GM19438 (cell line): ENCODE measurements around the gene MMP3.

Source experiments
- ATAC-seq: cut with Tn5 transposase; IDR thresholded peaks from one replicate; pipeline ENCODE4 v1.9.1; 2021; ENCODE audit warnings: low read depth; ENCODE audit not compliant: unreplicated experiment

Gene MMP3

DNA sequence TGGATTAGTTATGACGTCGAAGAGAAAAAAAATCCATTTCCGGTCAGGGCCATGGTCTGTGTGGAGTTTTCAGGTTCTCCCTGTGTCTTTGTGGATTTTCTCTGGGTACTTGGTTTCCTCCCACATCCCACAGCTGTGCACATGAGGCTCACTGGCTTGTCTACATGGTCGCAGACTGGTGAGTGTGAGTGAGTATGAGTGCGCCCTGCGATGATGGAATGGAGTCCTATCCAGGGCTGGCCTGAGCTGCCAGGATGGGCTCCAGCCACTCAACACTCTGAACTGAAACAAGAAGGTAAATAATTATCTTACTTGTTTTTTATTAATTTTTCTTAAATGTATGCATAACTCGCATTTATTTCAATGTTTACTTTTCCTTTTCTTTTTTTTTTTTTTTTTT is 10.8 kb downstream of the MMP3 start:
- no peak for ATAC-seq

DNA sequence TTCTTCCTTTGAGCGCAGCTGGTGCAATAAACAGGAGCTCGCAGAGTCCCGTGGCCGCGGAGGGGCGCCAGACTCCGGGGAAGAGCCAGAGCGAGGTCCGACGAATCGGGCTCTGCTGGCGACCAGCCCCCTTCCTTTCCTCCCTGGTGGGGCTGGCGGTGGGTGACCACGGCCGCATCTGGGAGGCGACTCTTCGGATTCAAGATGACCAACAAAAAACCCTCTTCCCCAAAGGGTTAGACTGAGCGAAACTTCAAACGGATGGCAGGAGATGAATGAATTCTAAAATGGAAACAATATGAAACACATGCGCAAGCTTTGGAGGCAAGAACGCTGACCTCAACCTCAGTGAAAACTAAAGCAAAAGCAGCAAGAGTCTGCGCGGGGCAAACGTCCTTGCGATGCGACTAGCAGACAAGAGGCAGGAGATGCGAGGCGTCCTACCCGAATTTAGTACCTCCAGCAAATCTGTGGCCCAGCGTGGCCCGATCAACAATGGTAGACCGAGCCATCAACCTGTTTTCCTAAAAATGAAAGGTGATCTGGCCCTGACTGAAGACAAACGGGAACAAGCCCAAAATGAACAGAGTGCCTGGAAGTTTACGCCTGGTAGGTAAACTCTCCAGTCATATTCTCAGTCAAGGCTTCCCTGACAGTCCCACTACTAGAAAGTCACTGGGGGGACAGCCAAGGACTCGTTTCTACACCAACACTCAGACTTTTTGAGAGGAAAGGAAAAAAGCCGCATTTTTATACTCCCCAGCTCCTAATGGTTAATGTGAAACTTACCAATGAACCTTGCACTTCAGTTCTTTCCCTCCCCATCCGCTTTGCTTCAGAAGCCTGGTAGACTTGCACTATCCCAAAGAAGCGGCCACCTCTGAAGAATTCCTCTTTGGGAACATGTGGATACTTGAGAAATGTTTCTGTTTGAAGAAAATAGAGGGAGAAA is 11.6 kb downstream of the MMP3 start:
- no peak for ATAC-seq

DNA sequence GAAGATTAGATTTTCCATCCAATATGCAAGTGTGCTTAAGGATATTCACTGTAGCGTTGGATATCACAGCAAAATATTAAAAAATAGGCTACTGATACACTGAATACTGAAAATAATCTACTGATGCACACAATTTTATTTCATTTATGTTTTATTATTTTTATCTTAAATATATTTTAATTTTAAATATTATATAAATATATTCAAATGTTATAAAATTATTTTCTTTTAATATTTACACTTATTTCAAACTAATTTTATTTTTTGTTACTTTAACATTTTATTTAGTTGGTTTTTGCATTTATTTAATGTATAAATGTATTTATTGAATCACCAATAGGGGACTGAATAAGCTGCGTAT is 12.3 kb downstream of the MMP3 start:
- no peak for ATAC-seq

DNA sequence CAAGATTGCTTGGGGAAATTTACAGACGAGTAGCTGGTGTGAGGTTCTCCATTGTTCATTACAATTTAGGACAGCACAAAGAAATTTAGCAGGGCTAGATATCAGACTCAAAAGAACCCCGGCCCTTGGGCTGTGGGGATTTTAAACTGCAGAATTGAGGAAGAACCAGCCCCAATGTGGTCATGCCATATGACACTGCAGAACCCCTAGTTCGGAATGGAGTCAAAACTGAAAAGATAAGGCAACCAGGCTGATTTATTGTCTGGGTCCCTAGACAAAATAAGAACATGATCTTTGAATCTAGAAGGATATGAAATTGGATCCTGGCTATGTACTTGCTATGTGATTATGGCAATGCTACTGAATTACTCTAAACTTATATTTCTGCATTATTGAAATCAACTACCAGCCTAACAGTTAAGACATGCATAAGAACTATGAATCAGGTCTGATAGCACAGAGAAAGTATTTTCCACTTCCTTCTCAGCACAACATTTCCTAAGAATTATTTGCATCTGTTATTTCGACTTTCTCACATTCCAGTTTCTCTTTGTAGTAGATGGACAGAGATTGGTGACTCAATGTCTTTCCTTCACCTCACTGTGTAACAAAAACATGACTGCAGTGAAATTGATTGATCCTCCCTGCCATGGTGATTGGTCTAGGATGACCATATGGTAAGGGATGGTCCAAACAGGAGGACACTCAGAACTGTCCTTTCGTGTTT is 13.2 kb downstream of the MMP3 start:
- ATAC-seq: no peak

DNA sequence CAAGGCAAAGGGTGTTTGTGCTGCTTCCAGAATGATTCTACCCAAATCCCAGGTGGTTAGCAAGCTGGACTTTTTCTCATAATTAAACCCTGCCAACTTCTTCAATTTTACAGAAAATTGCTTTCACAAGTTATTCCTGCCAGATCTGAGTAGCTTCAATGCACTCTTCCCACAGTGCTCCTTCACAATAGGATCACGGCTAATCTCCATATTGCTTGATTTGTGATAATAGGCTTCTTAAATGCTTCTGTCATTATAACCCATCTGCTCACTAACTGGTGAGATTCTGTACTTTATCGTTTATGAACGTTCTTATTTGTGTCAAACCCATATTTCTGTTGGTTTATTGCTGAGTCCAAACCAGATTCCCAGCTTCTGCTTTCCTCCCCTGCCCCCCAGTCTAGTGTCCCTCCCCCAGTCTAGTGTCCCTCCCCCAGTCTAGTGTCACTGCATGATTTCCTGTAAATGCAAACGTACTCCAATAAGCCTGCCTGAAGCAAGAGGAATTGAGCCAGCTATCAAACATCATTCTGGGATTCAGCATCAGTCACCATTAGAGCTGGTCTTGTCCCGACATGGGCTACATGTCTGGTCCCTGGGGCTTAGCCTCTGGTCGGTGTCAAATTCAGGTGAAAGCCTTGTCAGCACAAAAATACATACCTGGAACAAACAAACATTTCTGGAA is 14.0 kb downstream of the MMP3 start:
- ATAC-seq: no peak

DNA sequence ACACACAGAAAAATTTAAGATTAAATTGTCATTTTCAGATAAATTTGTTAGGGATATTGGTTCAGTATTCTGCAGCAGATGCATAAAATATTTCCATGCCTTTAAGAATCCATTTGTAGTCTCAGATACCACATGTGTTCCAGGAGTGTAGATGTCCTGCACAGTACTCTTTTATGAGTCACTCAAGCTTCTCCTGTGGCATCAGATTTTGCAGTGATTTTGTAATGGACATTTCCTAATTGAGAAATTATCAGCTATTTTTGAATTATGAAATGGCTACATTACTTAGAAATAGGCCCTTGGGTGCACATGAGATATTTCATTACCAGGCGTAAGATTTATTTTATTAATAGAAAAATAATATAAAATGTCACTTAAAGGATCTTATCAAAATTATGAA is 18.9 kb downstream of the MMP3 start:
- ATAC-seq: no peak

DNA sequence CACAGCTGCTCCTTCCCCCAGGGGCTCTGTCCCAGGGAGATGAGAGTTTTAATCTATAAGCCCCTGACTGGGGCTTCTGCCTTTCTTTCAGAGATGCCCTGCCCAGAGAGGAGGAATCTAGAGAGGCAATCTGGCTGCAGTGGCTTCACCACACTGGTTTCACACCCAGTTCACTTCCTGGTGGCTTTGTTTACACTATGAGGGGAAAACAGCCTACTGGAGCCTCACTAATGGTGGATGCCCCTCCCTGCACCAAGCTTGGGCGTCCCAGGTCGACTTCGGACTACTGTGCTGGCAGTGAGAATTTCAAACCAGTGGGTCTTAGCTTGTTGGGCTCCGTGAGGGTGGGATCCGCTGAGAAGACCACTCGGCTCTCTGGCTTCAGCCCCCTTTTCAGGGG is 23.9 kb downstream of the MMP3 start:
- ATAC-seq: no peak

DNA sequence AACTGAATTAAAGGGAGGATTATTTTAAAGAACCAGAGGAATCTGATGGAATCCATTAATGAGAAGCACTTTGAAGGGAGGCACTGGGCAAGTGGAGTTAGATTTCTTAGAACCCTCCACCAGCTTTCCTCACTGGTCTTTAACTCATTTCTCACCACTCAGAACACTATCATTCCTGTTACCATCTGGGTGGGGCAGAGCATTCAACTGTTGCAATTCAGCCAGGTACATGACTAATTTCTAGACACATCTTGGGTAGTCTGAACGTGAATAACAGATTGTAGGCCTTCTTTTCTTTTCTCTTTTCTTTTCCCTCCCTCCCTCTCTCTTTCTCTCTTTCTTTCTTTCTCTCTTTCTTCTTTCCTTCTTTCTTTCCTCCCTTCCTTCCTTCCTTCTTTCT is 29.9 kb downstream of the MMP3 start:
- no peak for ATAC-seq

DNA sequence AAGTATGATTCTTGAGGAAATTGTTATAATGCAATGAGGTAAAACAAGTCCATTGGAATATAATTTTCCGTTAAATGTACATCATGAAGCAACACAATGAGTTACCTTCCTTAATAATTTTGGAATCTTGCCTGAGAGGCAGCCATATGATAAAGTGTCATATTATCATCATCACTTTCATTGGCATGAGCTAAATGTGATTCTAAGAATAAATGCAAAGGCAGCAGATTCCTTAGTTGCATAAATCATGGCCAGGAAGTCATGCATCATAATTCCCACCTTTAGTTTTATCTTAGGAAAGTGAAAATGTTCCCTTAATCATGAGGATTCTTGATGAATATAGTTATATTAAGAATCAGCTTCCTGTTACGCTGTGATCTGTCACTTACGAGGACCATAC is 31.2 kb downstream of the MMP3 start:
- ATAC-seq: no peak

DNA sequence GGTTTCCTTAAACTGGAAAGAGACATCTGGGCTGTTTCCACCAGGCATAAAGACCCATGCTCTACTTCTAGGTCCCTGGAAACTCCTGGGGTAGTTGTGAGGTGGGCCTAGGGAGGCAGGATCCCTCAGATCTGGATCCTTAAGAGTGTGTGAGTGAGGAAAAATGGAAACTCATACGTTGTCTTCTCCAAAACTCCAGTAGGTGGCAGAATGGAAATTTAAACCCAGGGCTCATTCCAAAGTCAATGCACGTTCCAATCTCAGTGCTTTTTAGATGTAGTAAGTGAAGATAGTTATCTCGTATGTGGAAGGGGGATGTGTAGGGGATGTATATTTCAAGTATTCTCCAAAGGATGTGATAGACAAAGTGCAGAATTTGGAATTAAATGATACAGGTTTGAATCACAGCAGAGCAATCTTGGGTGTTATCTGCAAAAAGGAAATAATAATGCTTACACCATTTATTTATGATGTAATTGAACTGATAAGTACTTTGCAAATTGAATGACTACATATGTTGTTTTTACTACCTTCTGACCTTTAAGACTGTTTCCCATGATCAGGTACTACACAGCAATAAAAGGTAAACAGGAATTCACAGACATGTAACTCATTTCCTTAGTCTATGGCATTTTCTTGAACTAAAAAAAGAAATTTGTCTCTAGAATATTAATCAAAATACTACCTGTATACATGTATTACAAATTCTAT is 32.3 kb downstream of the MMP3 start:
- ATAC-seq: no peak

DNA sequence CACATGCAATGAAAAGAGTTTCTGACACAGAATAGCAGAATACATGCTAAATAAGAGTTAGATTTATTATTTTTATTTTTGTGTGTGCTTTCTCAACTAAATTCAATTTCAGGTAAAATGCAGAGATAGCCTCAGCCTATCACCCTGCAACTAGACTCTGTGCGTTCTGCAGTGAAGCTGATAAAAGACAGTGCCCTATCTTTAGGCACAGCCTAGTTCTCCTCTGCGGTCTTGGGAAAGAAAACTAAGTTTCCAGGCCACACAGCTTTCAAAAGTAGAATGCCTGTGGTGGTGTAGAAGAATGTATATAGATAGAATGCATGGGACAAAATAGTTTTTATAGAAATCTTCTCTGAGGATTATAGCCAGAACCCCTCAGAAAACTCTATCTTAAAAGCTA is 33.4 kb downstream of the MMP3 start:
- no peak for ATAC-seq

DNA sequence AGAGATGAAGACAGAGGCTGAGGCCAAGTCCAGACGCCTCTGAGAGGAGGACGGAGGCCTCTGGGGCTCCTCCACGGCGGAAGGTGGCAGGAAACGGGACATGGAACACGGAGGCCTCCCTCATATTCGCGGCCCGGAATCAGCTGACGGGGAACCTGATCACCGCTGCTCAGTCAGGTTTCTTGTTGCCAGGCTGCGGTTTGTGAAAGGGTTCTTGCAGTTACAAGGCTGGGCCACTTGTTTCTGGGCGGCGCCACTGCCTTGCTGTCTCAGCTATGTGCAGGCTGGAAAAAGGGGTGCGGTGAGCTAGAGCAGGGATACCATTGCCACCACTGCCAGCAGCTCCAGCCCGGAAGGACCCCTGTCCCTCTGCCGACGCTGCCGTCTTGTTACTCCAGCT is 35.5 kb downstream of the MMP3 start:
- peak; percentile 76 for ATAC-seq

DNA sequence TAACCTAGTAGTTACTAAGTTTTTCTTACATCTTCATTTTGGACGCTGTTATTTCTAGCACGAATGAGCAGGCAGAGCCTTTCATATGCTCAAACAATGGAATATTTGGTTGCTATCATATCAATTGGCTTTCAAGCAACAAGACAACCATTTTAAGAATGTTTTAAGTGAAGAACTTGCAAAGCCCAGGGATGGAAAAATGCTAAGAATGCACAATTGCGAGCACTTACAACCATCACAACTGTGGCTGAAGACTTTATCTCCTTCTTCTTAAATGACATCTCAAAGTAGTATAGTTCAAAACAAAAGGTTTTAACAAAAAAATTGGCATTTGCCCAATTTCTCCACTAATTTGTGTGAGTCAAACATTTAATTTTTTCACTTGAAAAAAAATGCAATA is 37.1 kb downstream of the MMP3 start:
- ATAC-seq: no peak

DNA sequence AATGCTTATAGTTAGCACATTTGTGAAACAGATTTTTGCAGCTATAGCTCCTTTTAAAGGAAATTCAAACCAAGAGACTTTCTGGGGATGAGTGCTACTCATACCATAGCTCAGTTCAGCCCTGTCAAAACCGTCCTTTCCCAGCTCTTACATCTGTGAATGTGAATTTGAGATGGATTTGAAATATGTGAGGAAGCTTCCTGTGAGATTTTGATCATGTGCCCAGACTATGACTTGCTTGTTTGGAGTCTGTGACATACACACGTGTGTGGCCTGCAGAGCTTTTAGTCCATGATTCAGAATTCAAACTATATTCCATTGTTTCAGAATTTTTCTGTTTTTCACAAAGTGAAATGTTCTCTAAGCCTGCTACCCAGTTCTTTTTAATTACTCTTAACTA is 41.1 kb downstream of the MMP3 start:
- ATAC-seq: no peak

DNA sequence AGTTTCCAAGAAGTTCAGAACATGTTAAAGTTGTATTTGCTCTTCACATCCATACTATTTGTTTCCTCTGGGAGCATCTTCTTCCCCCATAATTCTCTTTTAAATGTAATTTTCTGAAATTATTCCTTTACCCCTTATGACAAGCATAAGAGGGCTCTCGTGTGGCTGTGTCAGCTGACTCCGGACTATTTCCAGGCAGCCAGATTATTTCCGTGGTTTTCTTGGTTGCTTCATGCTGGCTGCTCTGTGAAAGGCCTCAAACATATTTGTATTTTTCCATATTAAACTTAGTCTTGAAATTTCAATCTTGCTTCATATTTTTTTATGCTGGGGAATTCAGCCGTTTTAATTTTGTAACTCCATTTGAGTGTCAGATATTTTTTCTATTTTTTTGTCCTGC is 42.6 kb downstream of the MMP3 start:
- ATAC-seq: no peak

DNA sequence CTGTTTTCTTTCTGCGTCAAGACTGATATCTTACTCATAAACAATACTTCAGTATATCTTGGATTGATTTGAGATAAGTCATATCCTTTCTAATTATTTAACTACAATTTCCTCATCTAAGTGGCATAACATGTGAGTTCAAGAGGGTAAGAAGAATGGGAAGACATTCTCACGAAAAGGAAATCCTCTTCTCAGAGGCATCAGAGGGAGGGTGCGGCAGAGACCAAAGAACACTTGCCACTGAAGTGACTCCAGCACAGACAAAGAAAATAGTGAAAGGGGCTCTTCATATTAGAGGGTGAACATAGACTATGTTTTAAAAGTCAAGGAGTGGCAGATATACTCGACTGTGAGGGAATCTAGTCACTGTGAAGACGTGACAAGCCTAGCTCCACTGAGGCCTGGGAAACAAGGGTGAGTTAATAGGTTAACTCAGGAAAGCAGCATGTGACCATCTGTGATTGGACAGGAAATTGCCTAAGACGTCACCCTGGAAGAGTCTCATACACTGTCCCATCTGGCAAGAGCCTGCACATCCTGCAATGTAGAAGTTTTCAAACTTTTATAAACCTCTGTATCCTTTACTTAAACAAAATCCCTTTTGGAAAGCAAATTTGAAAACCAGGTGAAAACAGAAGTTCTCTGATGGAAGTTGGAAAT is 43.6 kb downstream of the MMP3 start:
- no peak for ATAC-seq

DNA sequence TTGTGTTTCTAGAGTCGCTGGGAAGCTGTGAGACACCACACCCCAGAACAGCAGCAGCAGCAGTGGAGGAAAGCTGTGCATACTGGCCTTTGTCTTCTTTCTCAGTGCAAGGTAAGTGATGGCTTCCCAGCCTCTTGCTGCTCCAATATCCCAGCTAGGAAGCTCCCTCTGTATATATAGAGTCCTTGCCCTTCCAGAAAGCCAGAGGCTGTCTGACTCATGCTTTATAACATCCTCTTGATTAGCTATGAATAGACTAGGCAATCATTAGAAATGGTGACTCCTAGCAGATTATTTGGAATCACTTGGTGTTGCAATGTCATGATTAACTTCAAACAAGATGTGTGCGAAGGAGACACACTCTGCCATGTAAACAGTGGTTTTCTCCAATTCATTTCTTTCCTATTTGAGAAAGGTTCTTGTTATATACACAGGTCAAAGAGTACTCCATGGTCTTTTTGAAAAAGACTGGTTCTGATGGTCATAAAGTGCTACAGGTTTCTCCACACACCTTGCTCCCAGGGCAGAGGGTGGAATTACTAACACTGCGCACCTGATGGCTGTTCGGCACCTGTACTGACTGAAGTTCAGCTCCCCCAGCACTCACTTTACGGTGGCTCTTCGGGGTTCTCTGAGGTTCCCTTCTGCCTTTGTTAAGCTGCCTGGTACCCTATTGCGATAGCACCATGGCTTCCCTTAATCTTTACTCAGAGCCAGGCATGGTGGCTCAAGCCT is 45.2 kb downstream of the MMP3 start, which contains the start of gene MMP1:
Gene MMP1, minus strand, starts transcription at position 149 of the 735 bp plus-strand sequence. Its CDS starts 68 bp downstream, at position 81.
- ATAC-seq: no peak

DNA sequence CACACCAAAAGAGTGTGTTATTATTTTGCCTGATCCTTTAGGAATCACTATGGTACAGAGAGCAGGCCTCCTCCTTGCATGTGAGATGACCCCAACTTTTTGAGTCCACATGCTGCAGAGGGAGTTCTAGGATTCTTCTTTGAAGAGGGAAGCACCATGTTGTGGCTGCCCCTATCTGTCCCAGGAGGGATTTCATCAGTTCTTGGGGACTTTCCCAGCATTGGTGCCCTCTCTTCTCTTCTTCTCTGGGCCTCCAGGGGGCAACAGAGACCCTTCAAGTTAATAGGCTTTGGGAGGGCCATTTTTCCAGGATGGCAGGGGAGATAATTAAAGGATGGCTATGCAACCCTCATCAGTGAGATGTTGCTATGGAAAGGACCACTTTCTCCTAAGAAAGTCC is 49.0 kb downstream of the MMP3 start:
- ATAC-seq: peak; percentile 88

DNA sequence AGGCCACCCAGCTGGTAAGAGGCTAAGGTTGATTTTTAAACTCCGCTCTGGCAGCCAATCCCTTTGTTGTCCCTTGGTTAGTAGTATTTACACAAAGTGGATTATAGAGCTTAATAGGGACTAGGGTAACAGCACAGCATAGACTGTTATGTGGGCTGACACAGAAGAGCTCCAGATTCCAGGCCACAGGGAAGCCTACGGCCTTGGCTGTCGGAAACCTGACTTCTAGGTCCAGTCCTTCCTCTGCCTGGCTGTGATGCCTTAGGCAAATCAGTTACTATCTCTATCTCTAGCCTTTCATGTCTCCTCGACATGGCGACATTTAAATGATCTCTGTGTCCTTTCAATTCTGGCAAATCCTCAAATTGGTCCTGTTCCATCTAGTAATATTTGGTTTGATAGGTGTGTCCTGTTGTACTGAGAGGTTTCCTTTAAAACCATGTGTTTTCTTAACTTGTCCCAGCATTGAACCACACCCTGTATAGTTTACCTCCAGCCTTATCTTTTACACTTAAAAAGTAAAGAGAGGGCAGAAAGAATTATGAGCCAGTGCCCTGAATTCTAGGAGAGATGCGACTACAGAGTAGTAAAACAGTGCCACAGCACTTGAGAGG is 49.6 kb downstream of the MMP3 start:
- no peak for ATAC-seq
